Mesenchymal stem cell (in vitro differentiated cells and primary cell): ENCODE data around the gene MRPL52. TPM values are rescaled to one million over a fixed set of nuclear protein-coding genes. Genes with fewer than 3 reads are reported as not detected.

Experiments used
- DNase-seq: peaks from one replicate; pipeline ENCODE4 v3.0.0-alpha.2; 2013
- H2AFZ ChIP-seq: one replicate; pipeline ENCODE4 v1.6.1; 2013; ENCODE audit warnings: low read depth, mild to moderate bottlenecking, control low read depth, inconsistent platforms, low read length, moderate library complexity
- H2AK5ac ChIP-seq: 2 replicates; pipeline ENCODE4 v1.6.1; 2013; ENCODE audit warnings: low read length, moderate library complexity, mild to moderate bottlenecking, inconsistent platforms; ENCODE audit not compliant: severe bottlenecking
- H2BK120ac ChIP-seq: one replicate; pipeline ENCODE4 v1.6.1; 2013; ENCODE audit warnings: low read depth, mild to moderate bottlenecking, inconsistent platforms, low read length, moderate library complexity
- H2BK12ac ChIP-seq, 2 experiments: one replicate each; pipeline ENCODE4 v1.6.1; 2013; ENCODE audit warnings: inconsistent platforms in 2 of 2, low read length in 2 of 2, mild to moderate bottlenecking in 2 of 2, moderate library complexity in 2 of 2, control low read depth in 1 of 2
- H2BK15ac ChIP-seq: one replicate; pipeline ENCODE4 v1.6.1; 2013; ENCODE audit warnings: mild to moderate bottlenecking, low read depth, inconsistent platforms; ENCODE audit not compliant: poor library complexity, severe bottlenecking
- H2BK5ac ChIP-seq: 2 replicates; pipeline ENCODE4 v1.6.1; 2013; ENCODE audit warnings: low read depth, mild to moderate bottlenecking, low read length, control low read depth, inconsistent platforms; ENCODE audit not compliant: poor library complexity, severe bottlenecking
- H3K14ac ChIP-seq, 2 experiments: one replicate each; pipeline ENCODE4 v1.6.1; 2013; ENCODE audit warnings: inconsistent platforms in 2 of 2, low read length in 2 of 2, control low read depth in 1 of 2, mild to moderate bottlenecking in 1 of 2, moderate library complexity in 1 of 2
- H3K18ac ChIP-seq, 2 experiments: one replicate each; pipeline ENCODE4 v1.6.1; 2013; ENCODE audit warnings: inconsistent platforms in 2 of 2, low read length in 2 of 2, control low read depth in 1 of 2, low read depth in 1 of 2, mild to moderate bottlenecking in 1 of 2
- H3K23ac ChIP-seq, 2 experiments: one replicate each; pipeline ENCODE4 v1.6.1; 2013; ENCODE audit warnings: inconsistent platforms in 2 of 2, low read length in 2 of 2, mild to moderate bottlenecking in 2 of 2, moderate library complexity in 2 of 2, control low read depth in 1 of 2
- H3K27ac ChIP-seq: 2 replicates; pipeline ENCODE4 v1.5.1; 2013; ENCODE audit warnings: mild to moderate bottlenecking, moderate library complexity, low read length, control low read depth, inconsistent platforms; ENCODE audit not compliant: poor library complexity, severe bottlenecking
- H3K27me3 ChIP-seq, 2 experiments: 2 replicates each; pipeline versions ENCODE4 v1.6.1 to v1.7.0; 2013; ENCODE audit warnings: low read length in 2 of 2, mild to moderate bottlenecking in 2 of 2, moderate library complexity in 2 of 2, control low read depth in 1 of 2, inconsistent platforms in 1 of 2; ENCODE audit not compliant: control insufficient read depth in 1 of 2, insufficient read depth in 1 of 2
- H3K36me3 ChIP-seq, 2 experiments: 2 replicates each; pipeline versions ENCODE4 v1.6.1 to v1.7.0; 2013; ENCODE audit warnings: low read length in 2 of 2, control low read depth in 1 of 2, inconsistent platforms in 1 of 2, low read depth in 1 of 2, mild to moderate bottlenecking in 1 of 2; ENCODE audit not compliant: insufficient read depth in 2 of 2, control insufficient read depth in 1 of 2
- H3K4ac ChIP-seq, 2 experiments: one replicate each; pipeline ENCODE4 v1.6.1; 2013; ENCODE audit warnings: inconsistent platforms in 2 of 2, low read length in 2 of 2, mild to moderate bottlenecking in 2 of 2, moderate library complexity in 2 of 2, control low read depth in 1 of 2, low read depth in 1 of 2
- H3K4me1 ChIP-seq: 2 replicates; pipeline ENCODE4 v1.6.1; 2013; ENCODE audit warnings: low read depth, low read length, control low read depth; ENCODE audit not compliant: control insufficient read depth, insufficient read depth
- H3K4me2 ChIP-seq: 2 replicates; pipeline ENCODE4 v1.6.1; 2013; ENCODE audit warnings: low read length, mild to moderate bottlenecking, inconsistent platforms; ENCODE audit not compliant: poor library complexity, severe bottlenecking
- H3K4me3 ChIP-seq, 2 experiments: 2 replicates each; pipeline versions ENCODE4 v1.5.1 to v1.7.0; 2013; ENCODE audit warnings: low read length in 2 of 2, mild to moderate bottlenecking in 2 of 2, control low read depth in 1 of 2, low read depth in 1 of 2; ENCODE audit not compliant: insufficient read depth in 1 of 2
- H3K79me1 ChIP-seq: replicated peaks from 2 replicates; pipeline ENCODE4 v1.6.1; 2013; ENCODE audit warnings: mild to moderate bottlenecking, control low read depth, low read length, inconsistent platforms; ENCODE audit not compliant: poor library complexity, severe bottlenecking
- H3K9ac ChIP-seq: 2 replicates; pipeline ENCODE4 v1.7.0; 2013; ENCODE audit warnings: mild to moderate bottlenecking, low read length, moderate library complexity
- H3K9me3 ChIP-seq: 2 replicates; pipeline ENCODE4 v1.7.0; 2013; ENCODE audit warnings: mild to moderate bottlenecking, low read length; ENCODE audit not compliant: control insufficient read depth
- H4K8ac ChIP-seq: one replicate; pipeline ENCODE4 v1.6.1; 2013; ENCODE audit warnings: inconsistent platforms, mild to moderate bottlenecking, low read length, moderate library complexity
- H4K91ac ChIP-seq: one replicate; pipeline ENCODE4 v1.6.1; 2013; ENCODE audit warnings: mild to moderate bottlenecking, low read length, inconsistent platforms
- WGBS: methylation state at CpG from one replicate; pipeline ENCODE4 v1.1.7; 2013; ENCODE audit warnings: mixed read lengths; 5-methylcytosine and 5-hydroxymethylcytosine counted together
- polyA plus RNA-seq, 2 experiments: library from polyadenylated mRNA; stranded (reverse); fragments of 200-250 nt; gene quantifications; one replicate each; pipeline ENCODE4 v1.2.3, GENCODE V29; 2013

The MRPL52 gene
- 219 TPM for polyA plus RNA-seq (2013, experiment 1 of 2)
- 222 TPM for polyA plus RNA-seq (2013, experiment 2 of 2)

DNA sequence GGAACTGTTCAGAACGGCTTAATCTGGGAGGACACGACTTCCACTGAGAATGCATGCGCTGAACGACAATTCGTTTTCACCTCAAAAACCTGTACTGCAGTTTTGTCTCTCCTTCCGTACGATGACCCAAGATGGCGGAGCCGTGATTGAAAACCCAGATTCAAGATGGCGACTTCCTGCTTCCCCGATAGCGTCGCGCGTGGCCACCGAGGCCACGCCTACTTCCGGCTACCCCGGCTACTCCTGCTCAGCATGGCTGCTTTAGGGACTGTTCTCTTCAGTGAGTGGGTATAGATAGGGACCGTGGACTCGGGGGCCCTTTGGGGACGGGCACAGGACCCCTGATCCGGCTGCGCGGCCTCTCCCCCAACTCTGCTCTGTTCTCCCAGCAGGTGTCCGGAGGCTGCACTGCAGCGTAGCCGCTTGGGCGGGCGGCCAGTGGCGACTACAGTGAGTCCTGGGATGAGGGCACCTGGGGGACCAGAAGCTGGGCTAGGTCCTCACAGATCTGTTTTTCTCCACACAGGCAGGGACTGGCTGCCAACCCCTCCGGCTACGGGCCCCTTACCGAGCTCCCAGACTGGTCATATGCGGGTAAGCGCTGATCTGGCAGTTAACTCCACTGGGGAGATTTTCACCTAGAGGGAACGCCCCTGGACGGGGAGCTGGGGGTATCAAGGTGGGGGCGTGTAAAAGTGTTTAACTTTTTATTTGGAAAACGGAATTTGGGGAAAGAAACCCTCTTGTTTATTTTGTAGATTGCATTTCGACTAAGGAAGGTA, at the start of gene MRPL52:
MRPL52 (plus strand) TSS at position 227 of the 782 bp plus-strand sequence; CDS start at position 253, 26 bp downstream.
- peaks cover 3% of the 10 kb centered on the region for H3K4me1 ChIP-seq
- peak within 1 kb of the TSS; percentile 92 to 95 for H3K4me3 ChIP-seq
- peak within 1 kb of the TSS; percentile 41 for H2AK5ac ChIP-seq
- peaks cover 14 to 29% of the 10 kb centered on the region in 2 experiments for H3K36me3 ChIP-seq
- H2AFZ ChIP-seq = peak within 1 kb of the TSS; percentile 98
- H3K79me1 ChIP-seq = peaks cover 4% of the 10 kb centered on the region
- 1% methylated on average over 41 of the region's 41 CpGs for WGBS
- peak within 1 kb of the TSS; percentile 72 to 93 for H3K18ac ChIP-seq
- H3K4me2 ChIP-seq = peak within 1 kb of the TSS; percentile 95
- H4K91ac ChIP-seq = peak within 1 kb of the TSS; percentile 84
- H2BK12ac ChIP-seq = peak within 1 kb of the TSS in 1 of 2 experiments; percentile 63
- peak within 1 kb of the TSS in 1 of 2 experiments; percentile 83 for H3K23ac ChIP-seq
- H3K14ac ChIP-seq = peak within 1 kb of the TSS in 1 of 2 experiments; percentile 86
- peak; percentile 88 for DNase-seq
- peak within 1 kb of the TSS; percentile 77 for H2BK15ac ChIP-seq
- H3K4ac ChIP-seq = peak within 1 kb of the TSS; percentile 84 to 95
- peak within 1 kb of the TSS; percentile 60 for H3K27ac ChIP-seq
- H3K27me3 ChIP-seq = no peaks in the 10 kb centered on the region
- peak within 1 kb of the TSS; percentile 93 for H3K9ac ChIP-seq
- peak within 1 kb of the TSS; percentile 94 for H2BK5ac ChIP-seq
- H3K9me3 ChIP-seq = no peaks in the 10 kb centered on the region
- peak within 1 kb of the TSS; percentile 80 for H2BK120ac ChIP-seq
- H4K8ac ChIP-seq = peak within 1 kb of the TSS; percentile 96

DNA sequence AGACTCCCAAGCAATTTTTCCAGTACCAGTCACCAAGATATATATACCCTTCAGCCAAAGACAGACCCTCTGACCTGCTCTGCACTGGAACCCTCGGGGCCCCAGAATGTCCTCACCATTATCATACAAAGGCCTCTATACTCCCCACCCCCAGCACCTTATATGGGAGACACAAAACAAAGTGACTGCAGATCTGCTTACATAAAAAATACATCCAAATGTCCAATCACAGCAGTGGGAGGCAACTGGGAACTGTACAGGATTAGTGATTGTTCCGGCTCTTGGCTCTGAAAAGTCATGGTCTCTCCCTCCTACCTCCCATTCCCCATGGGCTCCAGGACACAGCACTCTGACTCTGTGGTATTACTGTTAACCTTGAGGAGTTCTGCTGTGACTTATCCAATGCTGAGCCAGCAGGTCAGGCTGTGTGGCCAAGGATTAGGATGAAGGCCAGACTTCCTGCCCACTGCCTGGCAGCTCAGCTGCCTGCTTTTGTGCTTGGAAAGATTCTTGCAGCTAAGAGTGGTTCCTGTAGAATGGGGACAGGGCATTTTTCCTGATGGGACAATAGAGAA, 49.5 kb upstream of the MRPL52 start:
- no peak overlapping the region for H3K23ac ChIP-seq
- peak; percentile 28 for DNase-seq
- WGBS = 68% methylated on average over 2 of the region's 2 CpGs

DNA sequence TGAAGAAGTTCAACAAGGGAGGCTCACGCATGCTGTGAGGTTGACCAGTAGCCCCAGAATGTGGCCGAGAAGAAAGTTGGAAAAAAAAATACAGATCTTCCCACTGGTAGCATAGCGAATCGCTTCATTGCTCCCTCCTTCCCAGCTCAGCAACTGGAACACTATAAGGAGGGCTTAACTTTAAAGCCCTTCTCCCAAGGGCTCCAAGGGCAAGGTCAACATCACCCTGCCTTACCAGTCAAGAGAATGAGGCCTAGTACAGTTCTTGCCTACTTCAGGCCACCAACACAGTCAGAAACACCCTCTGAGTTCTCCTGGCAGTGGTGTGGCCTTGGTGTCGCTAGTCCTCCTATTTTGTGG, 48.8 kb upstream of the MRPL52 start:
- Histone ChIP-seq H2AFZ (no peak overlapping the region), H3K23ac (no peak overlapping the region), H3K4ac (peak overlapping the region in 1 of 2 experiments; percentile 1), H3K27ac (peak overlapping the region; percentile 66), H3K4me1 (peaks cover 20% of the 10 kb centered on the region), H3K4me3 (no peak overlapping the region), H3K36me3 (peaks cover 0 to 3% of the 10 kb centered on the region in 2 experiments), H4K91ac (no peak overlapping the region), H3K4me2 (no peak overlapping the region), H3K9me3 (no peaks in the 10 kb centered on the region), H3K18ac (peak overlapping the region in 1 of 2 experiments; percentile 73), H3K14ac (peak overlapping the region in 1 of 2 experiments; percentile 30), H2AK5ac (peak overlapping the region; percentile 8), H3K9ac (no peak overlapping the region), H2BK5ac (no peak overlapping the region), H3K79me1 (no peaks in the 10 kb centered on the region), H2BK12ac (peak overlapping the region in 1 of 2 experiments; percentile 46), H2BK15ac (no peak overlapping the region), H4K8ac (peak overlapping the region; percentile 10), H3K27me3 (no peaks in the 10 kb centered on the region), H2BK120ac (no peak overlapping the region)
- DNase-seq = no peak
- WGBS = 94% methylated on average over 5 of the region's 5 CpGs

More for the DNA sequence above, 49.5 kb upstream of the MRPL52 start:
- Histone ChIP-seq H2BK5ac (no peak overlapping the region), H3K9ac (no peak overlapping the region), H4K91ac (no peak overlapping the region), H3K4me3 (no peak overlapping the region), H3K4me1 (peaks cover 20% of the 10 kb centered on the region), H3K27me3 (no peaks in the 10 kb centered on the region), H3K9me3 (no peaks in the 10 kb centered on the region), H2BK12ac (peak overlapping the region in 1 of 2 experiments; percentile 49), H3K14ac (peak overlapping the region in 1 of 2 experiments; percentile 74), H3K36me3 (peaks cover 0 to 10% of the 10 kb centered on the region in 2 experiments), H2AFZ (no peak overlapping the region), H3K79me1 (no peaks in the 10 kb centered on the region), H2BK120ac (no peak overlapping the region), H3K4ac (no peak overlapping the region), H3K18ac (peak overlapping the region in 1 of 2 experiments; percentile 46), H3K4me2 (no peak overlapping the region), H2AK5ac (peak overlapping the region; percentile 94), H4K8ac (peak overlapping the region; percentile 63), H2BK15ac (no peak overlapping the region), H3K27ac (peak overlapping the region; percentile 67)
